Endodermal cell (in vitro differentiated cells): ENCODE data around the gene NBL1. TPM values are rescaled to one million over a fixed set of nuclear protein-coding genes. Genes with fewer than 3 reads are reported as not detected.

Experiments
- DNase-seq: peaks from one replicate; pipeline ENCODE4 v3.0.0-alpha.2; 2017
- H3K27ac ChIP-seq: 2 replicates; pipeline ENCODE4 v1.5.1; 2013; ENCODE audit warnings: mild to moderate bottlenecking, low read depth, low read length, moderate library complexity
- H3K27me3 ChIP-seq: 2 replicates; pipeline ENCODE4 v1.6.1; 2013; ENCODE audit warnings: mild to moderate bottlenecking, low read length, moderate library complexity; ENCODE audit not compliant: insufficient read depth, control insufficient read depth, poor library complexity, severe bottlenecking
- H3K36me3 ChIP-seq: 2 replicates; pipeline ENCODE4 v1.7.0; 2013; ENCODE audit warnings: mild to moderate bottlenecking, low read length, moderate library complexity; ENCODE audit not compliant: control insufficient read depth, insufficient read depth
- H3K4me1 ChIP-seq: one replicate; pipeline ENCODE4 v1.7.0; 2013; ENCODE audit warnings: low read length; ENCODE audit not compliant: control insufficient read depth, insufficient read depth
- H3K4me3 ChIP-seq: 2 replicates; pipeline ENCODE4 v1.5.1; 2013; ENCODE audit warnings: mild to moderate bottlenecking, low read length, moderate library complexity
- H3K9ac ChIP-seq: 2 replicates; pipeline ENCODE4 v1.6.1; 2013; ENCODE audit warnings: mild to moderate bottlenecking, low read length, moderate library complexity; ENCODE audit not compliant: poor library complexity, severe bottlenecking; ENCODE audit errors: extremely low read depth
- H3K9me3 ChIP-seq: 2 replicates; pipeline ENCODE4 v1.6.1; 2013; ENCODE audit warnings: mild to moderate bottlenecking, low read length, moderate library complexity; ENCODE audit not compliant: control insufficient read depth
- H3K27ac Mint-ChIP-seq: 2 replicates; pipeline ENCODE4 v1.8.0; 2020; ENCODE audit warnings: mixed read lengths
- H3K27me3 Mint-ChIP-seq: 2 replicates; pipeline ENCODE4 v1.8.0; 2021; ENCODE audit warnings: mild to moderate bottlenecking, mixed read lengths; ENCODE audit not compliant: insufficient read depth
- H3K36me3 Mint-ChIP-seq: 2 replicates; pipeline ENCODE4 v1.8.0; 2020; ENCODE audit warnings: low read depth, mixed read lengths
- H3K4me1 Mint-ChIP-seq: 2 replicates; pipeline ENCODE4 v1.8.0; 2020; ENCODE audit warnings: mixed read lengths
- H3K4me3 Mint-ChIP-seq: 2 replicates; pipeline ENCODE4 v1.8.0; 2020; ENCODE audit warnings: mild to moderate bottlenecking, moderate library complexity, mixed read lengths
- H3K9me3 Mint-ChIP-seq: 2 replicates; pipeline ENCODE4 v1.8.0; 2020; ENCODE audit warnings: mild to moderate bottlenecking, mixed read lengths
- CTCF ChIP-seq: fragments of 200-600 bp; sonication (generic); conservative IDR thresholded peaks from 2 replicates; pipeline ENCODE4 v1.5.0; 2021; ENCODE audit warnings: antibody characterized with exemption, mild to moderate bottlenecking
- WGBS, 2 experiments: methylation state at CpG; one replicate each; pipeline versions ENCODE4 v1.1.5 to v1.1.7; 2013; ENCODE audit warnings: missing lambda C conversion rate in 2 of 2, mixed read lengths in 1 of 2; ENCODE audit not compliant: insufficient coverage in 1 of 2, insufficient read length in 1 of 2; 5-methylcytosine and 5-hydroxymethylcytosine counted together
- total RNA-seq, 2 donors: library from RNA; stranded (reverse); fragmentation: NEBNext Ultra II Directional in 1 of 2; extraction: Animal tissue kit (Norgen Biotek cat#: 25700) in 1 of 2; gene quantifications; 2 replicates in 1 of 2; 3 replicates in 1 of 2; pipeline ENCODE4 v1.2.1, GENCODE V29; 2021

Gene NBL1
- total RNA-seq, 2 donors from 2014 or later = 13.7 to 32.4 TPM

GRCh38 chr1:19654886-19655717, 11.0 kb downstream of the NBL1 start:
- no peak overlapping the region for H3K4me3 Mint-ChIP-seq
- Histone ChIP-seq H3K9me3 (no peaks in the 10 kb centered on the region), H3K4me3 (no peak overlapping the region), H3K27me3 (no peaks in the 10 kb centered on the region), H3K27ac (no peak overlapping the region), H3K4me1 (peaks cover 15% of the 10 kb centered on the region), H3K9ac (peak overlapping the region; percentile 72), H3K36me3 (peaks cover 25% of the 10 kb centered on the region)
- peak overlapping the region; percentile 98 for H3K27ac Mint-ChIP-seq
- 95 to 100% methylated on average over 8 to 15 of the region's 15 CpGs for WGBS, 2 experiments
- H3K36me3 Mint-ChIP-seq = peaks cover 11% of the 10 kb centered on the region
- H3K9me3 Mint-ChIP-seq = no peaks in the 10 kb centered on the region
- peaks cover 16% of the 10 kb centered on the region for H3K4me1 Mint-ChIP-seq
- TF ChIP-seq CTCF = no peak
- no peaks in the 10 kb centered on the region for H3K27me3 Mint-ChIP-seq
- DNase-seq = no peak

- Histone ChIP-seq H3K36me3 (peaks cover 25% of the 10 kb centered on the region), H3K27ac (no peak overlapping the region), H3K9ac (no peak overlapping the region), H3K9me3 (no peaks in the 10 kb centered on the region), H3K27me3 (no peaks in the 10 kb centered on the region), H3K4me1 (peaks cover 19% of the 10 kb centered on the region), H3K4me3 (no peak overlapping the region)
- Mint-ChIP-seq H3K36me3 (peaks cover 11% of the 10 kb centered on the region), H3K27ac (peak overlapping the region; percentile 38), H3K9me3 (no peaks in the 10 kb centered on the region), H3K4me1 (peaks cover 22% of the 10 kb centered on the region), H3K4me3 (no peak overlapping the region), H3K27me3 (peaks cover 2% of the 10 kb centered on the region)
- no peak for DNase-seq
- 93 to 94% methylated on average over 7 to 8 of the region's 8 CpGs for WGBS, 2 experiments
- no peak for TF ChIP-seq CTCF
Measured at GRCh38 chr1:19655718-19656080, 11.6 kb downstream of the NBL1 start.

GRCh38 chr1:19656134-19656779, 12.1 kb downstream of the NBL1 start:
- Histone ChIP-seq H3K36me3 (peaks cover 25% of the 10 kb centered on the region), H3K4me3 (no peak overlapping the region), H3K4me1 (peaks cover 14% of the 10 kb centered on the region), H3K27ac (no peak overlapping the region), H3K27me3 (no peaks in the 10 kb centered on the region), H3K9me3 (no peaks in the 10 kb centered on the region), H3K9ac (no peak overlapping the region)
- no peak overlapping the region for H3K4me3 Mint-ChIP-seq
- peaks cover 11% of the 10 kb centered on the region for H3K36me3 Mint-ChIP-seq
- peaks cover 2% of the 10 kb centered on the region for H3K27me3 Mint-ChIP-seq
- H3K27ac Mint-ChIP-seq = no peak overlapping the region
- TF ChIP-seq CTCF = no peak
- H3K9me3 Mint-ChIP-seq = no peaks in the 10 kb centered on the region
- peaks cover 21% of the 10 kb centered on the region for H3K4me1 Mint-ChIP-seq
- WGBS, 2 experiments = 96 to 100% methylated on average over 5 to 9 of the region's 9 CpGs
- DNase-seq = no peak
